CD4-positive, alpha-beta T cell treated with Interleukin-4 for 1 hour (primary cell): ENCODE measurements around the gene ATE1.
"Not testable (repeated sequence)": the region's sequence is repeated elsewhere in the genome, so short reads cannot be mapped to it uniquely, and the experiment has no call there.

Source experiments
- DNase-seq, 2 donors: peaks; one replicate each; pipeline ENCODE4 v3.0.0-alpha.2; 2020 to 2022

Gene ATE1

GRCh38 chr10:121927841-121928527 is at the start of gene ATE1:
ATE1 (minus strand) TSS chr10:121928031; CDS start chr10:121927949, 82 bp downstream.
- DNase-seq = peak; percentile 85

- no peak for DNase-seq
These were observed 48.8 kb upstream of the ATE1 start for GRCh38 chr10:121976607-121977006.

GRCh38 chr10:121975295-121976086 is 47.7 kb upstream of the ATE1 start:
- no peak for DNase-seq

GRCh38 chr10:121974535-121975294 is 46.9 kb upstream of the ATE1 start, which contains the start of gene NSMCE4A:
NSMCE4A (minus strand) TSS chr10:121975217; CDS start chr10:121975165, 52 bp downstream.
- peak; percentile 70 to 73 for DNase-seq

- peak in 1 of 2 donors; percentile 16 for DNase-seq
These were observed 46.2 kb upstream of the ATE1 start for GRCh38 chr10:121974019-121974534.

DNA sequence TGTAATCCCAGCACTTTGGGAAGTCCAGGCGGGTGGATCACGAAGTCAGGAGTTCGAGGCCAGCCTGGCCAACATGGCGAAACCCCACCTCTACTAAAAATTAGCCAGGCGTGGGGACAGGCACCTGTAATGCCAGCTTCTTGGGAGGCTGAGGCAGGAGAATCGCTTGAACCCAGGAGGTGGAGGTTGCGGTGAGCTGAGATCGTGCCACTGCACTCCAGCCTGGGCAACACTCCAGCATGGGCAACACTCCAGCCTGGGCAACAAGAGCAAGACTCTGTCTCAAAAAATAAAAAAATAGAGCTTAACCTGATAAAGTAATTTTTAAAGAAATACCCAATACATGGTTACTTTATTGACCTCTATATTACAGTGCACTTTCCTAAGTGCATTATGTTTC is 41.3 kb upstream of the ATE1 start:
- not testable (repeated sequence) for DNase-seq

GRCh38 chr10:121965996-121966395 is 38.2 kb upstream of the ATE1 start:
- DNase-seq = no peak

GRCh38 chr10:121961456-121961855 is 33.6 kb upstream of the ATE1 start:
- no peak for DNase-seq

DNA sequence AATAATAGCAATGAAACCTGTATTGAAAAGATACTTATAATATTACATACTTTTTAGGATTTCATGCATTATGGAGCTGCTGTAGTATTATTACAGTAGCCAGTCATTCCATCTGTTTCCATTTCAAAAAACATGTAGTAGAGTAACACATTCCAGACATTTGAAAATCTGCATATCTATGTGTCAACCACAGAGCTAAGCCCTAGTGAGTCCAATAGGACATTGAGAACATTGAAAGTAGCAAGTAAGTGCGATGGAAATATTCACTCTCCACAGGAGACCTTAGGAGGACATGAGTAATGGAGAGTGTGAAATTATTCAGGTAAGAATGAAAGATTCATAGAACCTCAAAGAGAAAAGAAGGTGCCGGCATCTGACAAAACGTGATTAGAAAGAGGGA is 31.8 kb upstream of the ATE1 start:
- no peak for DNase-seq

DNA sequence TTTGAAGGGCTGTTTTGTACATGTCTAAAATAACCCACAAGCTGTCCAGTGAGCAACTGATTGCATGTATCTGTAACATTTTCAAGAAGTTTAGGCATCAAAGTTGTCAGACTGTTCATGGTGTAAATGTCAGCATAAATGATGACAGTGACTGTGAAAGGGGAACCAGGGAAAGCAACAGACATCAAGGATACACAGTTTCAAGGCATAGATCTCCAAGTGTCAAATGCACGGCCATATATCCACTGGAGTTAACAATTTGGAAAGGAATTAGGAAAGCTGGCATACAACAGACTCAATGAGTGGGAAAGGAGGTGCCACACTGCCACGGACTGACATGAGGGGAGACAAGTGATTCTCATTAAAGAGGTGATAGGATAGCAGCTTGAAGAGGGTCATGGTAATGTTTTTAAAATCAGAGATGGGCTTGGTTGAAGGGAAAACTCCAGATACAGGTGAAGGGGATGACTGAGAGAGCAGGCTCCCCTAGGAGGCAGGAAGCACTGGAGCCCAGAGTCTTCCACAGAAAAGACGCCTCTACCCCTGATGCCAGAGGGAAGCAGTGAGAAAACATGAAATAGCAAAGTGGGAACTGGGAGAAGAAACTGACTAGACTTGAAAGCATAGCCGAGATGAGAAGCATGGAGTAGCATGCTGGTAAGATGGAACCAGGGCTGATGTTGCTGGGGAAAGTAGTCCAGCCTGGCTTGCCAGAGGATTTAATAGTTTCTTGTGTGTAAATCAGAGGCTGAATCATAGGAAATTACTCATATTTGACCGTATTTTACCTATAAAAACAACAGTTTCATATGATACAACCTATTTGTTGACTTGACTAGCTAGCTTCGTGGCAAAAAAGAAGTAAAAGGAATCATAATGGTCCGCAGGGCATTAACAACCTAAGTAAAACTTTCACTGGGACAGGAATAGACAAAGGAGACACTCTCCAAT is 28.6 kb upstream of the ATE1 start:
- DNase-seq = no peak

- DNase-seq = no peak
These were observed 24.4 kb upstream of the ATE1 start for GRCh38 chr10:121952226-121952625.

DNA sequence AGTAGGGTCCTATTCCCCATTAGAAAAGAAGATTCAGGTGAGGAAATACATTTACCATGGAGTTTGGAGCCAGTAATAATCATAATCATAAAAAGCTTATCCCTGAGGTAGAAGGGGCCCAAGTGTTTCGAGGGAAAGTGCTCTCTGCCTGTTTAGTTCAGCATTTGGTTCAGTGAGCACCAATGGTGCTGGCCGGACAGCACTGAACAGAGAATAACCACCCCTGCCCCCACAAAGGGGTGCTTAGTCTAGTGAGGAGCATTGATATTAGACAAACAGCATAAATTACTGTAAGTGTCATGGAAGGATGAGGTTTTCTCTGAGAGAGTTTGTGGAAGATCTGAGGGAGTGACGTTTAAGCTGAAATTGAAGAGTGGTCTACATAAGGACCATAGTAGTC is 21.6 kb upstream of the ATE1 start:
- no peak for DNase-seq

DNA sequence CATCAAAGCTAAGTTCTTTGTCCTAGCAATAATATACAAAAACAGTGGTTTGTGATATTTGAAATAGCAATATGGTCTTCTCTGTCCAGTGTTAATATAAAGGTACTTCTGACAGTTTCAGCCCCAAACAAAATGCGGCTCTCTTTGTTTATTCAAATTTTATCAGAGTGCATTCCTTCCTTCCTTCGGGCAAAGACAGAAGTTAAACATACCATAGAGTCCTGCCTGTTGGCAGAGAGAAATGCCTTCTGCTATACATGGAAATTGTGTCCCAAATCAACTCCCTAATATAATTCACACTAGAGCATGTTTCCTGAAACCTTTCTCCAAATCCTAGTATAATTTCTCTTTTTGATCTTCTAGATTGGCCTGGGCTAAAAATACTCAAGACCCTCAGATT is 21.2 kb upstream of the ATE1 start:
- no peak for DNase-seq

DNA sequence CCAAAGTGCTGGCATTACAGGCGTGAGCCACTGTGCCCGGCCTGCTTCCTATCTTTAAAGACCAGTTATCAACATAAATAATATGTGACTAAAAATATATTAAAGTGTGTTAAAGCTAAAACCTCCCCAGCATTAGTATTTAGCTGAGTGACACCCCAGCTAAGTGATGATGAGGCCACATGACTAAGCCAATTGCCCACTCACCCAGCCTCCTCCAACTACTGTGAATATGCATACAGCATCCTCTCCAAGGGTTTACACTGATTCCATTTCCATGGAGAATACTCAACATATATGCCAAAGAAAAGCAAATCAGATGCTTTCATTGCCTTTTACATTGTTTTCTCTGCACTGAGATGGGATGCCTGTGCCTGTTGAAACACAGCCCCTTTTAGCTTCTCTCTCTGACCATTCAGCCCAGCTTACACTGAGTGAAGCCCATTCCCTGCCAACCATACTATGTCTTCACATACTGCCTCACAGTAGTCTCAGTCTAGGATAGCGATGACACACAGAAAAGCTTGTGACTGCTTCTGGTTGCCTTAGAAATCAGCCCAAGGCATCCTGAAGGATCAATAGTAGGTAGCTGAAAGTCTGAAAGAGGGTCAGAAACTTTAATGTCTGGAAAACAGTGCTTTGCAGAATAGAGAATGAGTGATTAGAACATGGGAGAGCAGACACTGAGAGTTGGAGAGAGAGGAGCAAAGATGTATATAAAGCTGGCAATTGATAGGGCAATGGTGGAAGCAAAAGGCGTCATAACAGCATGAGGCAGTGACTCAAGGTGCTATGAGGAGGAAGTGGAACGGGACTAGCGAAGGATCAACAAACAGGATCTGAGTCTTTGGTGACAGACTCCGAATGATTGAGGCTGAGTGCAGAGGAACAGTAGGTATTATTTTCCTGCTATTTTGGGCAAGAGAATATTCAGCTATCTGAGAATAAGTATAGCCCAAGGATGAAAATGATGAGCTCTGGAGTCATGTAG is 19.8 kb upstream of the ATE1 start:
- DNase-seq = no peak

DNA sequence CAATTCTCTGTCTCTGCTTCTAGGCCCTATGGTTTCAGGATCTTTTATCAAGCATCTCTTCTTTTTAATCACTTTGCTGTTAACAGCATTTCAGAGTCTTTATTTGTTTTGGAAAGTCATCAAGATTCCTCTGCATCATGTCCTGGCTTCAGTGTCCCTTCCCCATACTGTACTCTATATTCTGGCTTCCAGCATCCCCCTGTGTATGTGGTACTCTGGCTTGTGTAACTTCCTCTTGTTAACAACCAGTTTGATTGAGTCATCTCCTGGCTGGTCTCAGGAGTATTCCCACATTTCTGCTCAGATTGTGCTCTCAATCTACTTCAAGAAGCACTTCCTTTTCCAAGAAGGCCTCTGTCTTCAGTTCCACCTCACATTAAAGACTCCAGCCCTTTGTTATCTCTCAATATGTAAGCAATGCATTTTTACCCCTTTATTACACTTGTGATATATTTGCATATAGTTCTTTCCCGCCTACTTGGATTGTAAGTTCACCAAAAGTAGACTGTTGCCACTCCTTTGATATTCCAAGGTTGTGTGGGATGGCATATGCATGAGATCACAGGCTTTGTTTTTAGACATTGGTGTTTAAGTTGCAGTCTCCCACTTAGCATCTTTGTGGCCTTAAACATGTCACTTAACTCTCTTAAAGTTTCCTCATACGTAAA is 15.1 kb upstream of the ATE1 start:
- no peak for DNase-seq

GRCh38 chr10:121941532-121941931 is 13.7 kb upstream of the ATE1 start:
- no peak for DNase-seq

GRCh38 chr10:121936295-121936694 is 8.5 kb upstream of the ATE1 start:
- no peak for DNase-seq

DNA sequence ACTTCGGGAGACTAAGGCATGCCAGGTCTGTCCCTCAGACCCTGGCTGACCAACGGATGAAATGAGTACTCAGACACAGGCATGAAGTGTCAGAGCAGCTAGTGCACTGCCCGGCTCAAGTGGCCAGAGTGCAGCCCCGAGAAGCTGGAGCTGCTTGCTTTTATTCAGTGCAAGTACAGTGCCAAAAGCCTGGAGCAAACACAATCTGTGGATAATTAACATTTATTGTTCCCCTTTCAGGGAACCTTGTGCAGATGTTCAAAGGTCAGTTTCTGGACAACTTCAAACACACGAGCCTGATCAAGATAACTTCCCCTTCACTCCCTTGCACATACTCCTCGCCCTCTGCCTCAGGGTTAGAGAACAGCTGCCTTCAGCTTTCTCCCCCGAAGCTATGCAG is 7.9 kb upstream of the ATE1 start:
- no peak for DNase-seq

DNA sequence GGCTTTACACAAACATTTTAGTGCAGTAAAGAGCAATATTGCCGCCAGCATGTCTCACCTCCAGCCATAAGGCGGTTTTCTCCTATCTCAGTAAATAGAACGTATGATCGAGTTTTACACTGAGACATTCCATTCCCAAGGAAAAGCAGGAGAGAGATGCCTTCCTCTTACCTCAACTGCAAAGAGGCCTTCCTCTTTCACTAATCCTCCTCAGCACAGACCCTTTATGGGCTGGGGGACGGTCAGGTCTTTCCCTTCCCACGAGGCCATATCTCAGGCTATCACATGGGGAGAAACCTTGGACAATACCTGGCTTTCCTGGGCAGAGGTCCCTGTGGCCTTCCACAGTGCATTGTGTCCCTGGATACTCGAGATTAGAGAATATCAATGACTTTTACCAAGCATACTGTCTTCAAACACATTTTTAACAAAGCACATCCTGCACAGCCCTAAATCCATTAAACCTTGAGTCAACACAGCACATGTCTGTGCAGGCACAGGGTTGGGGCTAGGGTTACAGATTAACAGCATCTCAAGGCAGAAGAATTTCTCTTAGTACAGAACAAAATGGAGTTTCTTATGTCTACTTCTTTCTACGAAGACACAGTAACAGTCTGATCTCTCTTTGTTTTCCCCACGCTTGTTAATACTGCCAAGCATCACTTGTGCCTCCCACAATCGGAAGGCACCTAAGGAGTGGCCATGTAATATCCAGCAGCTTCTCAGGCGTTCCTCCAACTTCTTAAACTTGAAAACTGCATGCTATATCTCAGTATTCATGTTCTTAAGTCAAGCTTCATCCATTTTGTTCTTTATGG is 2.6 kb upstream of the ATE1 start:
- not testable (repeated sequence) for DNase-seq
